Activated CD8-positive, alpha-beta memory T cell treated with anti-CD3 and anti-CD28 coated beads for 24 hours (primary cell): Measurements from ENCODE around the gene TNNT1.

Experiments used
- DNase-seq: peaks from one replicate; pipeline ENCODE4 v3.0.0-alpha.2; 2020

Gene TNNT1

DNA sequence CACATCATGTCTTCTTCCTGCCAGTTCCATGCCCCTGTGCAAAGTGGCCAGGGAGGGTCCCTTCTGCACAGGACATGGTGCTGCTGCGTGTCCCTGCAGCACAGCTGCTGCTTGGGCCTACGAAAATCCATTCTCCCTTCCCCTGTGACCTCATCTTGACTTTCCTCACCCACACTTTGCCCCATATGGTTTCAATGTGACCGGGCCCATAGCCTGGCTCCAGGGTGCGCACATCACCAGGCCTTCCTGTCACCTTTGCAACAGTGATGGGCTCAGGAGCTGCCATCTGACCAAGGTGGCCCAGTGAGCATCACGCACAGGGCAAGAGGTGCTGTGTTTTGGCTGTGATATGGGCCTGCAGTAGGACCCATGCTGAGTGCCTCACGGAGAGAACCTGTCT is 42.4 kb downstream of the TNNT1 start:
- DNase-seq = no peak

DNA sequence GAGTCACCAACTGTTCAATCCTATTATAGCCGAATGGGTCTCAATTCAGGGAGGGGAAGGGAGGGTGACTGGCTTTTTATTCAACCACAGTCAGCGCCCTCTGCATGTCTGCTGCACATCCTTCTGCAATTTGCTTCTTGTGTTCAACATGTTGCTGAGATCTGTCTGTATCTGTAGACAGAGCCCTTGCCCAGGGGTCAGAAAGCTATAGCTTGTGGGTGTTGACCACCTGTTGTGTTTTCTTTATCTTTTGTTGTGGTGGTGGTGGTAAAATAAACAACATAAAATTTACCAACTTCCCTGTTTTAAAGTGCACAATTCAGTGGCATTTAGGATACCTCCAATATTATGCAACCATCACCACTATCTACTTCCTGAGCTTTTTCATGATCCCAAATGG is 43.8 kb downstream of the TNNT1 start:
- DNase-seq = no peak

DNA sequence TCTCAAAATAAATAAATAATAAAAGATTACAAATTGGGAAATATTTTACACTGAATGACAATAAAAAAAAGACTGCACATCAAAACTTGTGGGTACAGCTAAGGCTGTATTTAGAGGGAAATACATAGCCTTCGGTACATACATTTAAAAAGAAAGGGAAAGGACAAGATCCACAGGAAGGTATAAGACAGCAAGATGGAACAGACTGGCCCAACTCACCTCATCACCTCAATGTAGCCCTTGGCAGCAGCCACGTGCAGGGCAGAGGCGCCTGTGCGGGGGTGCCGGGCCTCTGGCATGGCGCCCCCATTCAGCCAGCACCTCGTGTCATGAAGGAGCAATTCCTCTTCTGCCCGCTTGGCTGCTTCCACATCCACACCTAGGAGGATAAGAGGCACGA is 45.8 kb downstream of the TNNT1 start:
- no peak for DNase-seq

DNA sequence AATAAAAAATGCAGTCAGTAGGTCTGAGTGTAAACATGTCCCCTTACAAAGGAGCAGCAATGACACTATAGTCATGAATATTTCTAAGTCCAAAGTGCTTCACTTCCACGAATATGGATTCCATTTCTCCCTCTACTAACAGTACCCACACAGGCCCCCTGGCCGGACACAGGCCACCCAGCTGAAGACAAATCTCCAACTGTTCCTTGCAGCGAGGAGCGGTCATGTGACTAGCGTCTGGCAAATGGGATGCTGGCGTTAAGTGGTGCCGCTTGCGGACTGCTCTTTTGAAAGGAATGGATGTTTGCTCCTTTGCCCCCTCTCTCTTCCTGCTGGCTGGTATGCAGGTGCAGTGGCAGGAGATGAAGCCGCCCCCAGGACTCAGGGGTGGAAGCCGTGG is 47.7 kb downstream of the TNNT1 start:
- DNase-seq = no peak

DNA sequence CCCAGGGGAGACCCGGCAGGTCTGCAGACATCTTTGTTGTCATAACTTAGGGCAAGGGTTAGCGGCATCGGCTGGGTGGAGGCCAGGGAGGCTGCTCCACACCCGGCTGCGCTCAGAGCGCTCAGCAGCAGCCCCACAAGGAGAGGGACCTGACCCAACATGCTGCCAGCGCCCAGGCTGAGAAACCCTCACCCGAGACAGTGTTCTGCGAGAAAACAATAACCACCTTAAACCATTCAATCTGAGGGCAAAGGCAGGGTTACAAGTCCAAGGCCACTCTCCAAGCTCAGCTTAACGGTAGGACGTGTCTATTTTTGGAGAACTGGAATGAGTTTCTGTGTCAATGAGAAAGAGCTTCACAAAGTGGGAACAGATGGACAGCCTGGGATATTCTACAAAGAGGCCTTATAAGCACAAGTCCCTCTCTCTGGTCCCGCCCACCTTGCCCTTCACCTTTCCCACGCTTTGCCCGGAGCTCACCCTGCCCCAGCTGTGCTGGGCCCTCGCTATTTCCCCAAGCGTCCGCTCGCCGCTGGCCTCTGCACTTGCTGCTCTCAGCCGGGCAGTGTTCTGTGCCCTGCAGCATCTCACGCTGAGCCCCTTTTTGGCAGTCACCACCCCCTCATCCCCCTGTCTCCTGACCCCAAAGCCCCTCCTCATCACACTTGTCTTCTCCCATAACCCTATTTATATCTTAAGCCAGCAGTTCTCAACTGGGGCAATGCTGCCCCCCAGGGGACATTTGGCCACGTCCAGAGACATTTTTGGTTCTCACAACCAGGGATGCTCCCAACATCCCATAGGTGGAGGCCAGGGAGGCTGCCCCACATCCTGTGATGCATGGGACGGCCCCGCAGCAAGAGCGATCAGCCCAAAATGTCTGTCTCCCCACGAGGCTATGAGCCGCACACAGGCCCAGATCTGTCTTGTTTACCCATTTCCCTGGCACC is 49.2 kb downstream of the TNNT1 start:
- no peak for DNase-seq

DNA sequence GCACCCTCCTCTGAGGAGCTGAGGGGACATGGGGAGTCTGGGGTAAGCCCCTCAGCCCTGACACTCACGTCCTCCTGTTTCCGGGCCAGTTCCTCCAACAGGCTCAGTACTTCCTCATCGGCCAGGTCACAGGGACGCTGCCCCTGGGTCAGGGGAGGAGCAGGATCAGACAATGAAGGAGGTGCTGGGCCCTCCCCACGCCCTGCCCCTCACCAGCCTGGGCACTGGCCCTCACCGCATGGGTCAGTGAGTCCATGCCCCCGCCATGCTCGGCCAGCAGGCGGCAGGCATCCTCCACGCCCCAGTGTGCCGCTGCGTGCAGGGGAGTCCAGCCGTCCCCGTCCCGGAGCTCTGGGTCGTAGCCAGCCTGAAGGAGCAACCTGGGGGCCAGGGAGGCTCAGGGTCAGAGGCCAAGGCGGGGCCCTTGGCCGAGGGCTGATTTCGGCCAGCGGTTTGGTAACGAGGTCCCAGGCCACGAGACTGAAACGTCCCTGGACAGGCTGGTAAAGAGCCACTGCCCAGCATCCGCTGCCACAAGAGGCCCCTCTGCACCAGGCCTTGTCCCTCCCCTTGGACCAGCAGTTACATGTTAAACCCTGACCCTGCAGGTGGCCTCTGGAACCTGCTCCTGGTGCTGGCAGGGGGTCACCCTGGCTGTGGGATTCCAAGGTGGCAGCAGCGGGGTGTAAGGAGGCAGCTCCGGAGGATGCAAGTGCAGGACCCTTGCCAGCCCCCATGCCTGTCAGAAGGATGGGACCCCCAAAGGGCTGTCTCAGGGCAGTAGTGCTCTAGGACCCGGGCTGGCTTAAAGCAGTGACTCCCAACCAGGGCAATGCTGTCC is 50.1 kb downstream of the TNNT1 start:
- DNase-seq = no peak

DNA sequence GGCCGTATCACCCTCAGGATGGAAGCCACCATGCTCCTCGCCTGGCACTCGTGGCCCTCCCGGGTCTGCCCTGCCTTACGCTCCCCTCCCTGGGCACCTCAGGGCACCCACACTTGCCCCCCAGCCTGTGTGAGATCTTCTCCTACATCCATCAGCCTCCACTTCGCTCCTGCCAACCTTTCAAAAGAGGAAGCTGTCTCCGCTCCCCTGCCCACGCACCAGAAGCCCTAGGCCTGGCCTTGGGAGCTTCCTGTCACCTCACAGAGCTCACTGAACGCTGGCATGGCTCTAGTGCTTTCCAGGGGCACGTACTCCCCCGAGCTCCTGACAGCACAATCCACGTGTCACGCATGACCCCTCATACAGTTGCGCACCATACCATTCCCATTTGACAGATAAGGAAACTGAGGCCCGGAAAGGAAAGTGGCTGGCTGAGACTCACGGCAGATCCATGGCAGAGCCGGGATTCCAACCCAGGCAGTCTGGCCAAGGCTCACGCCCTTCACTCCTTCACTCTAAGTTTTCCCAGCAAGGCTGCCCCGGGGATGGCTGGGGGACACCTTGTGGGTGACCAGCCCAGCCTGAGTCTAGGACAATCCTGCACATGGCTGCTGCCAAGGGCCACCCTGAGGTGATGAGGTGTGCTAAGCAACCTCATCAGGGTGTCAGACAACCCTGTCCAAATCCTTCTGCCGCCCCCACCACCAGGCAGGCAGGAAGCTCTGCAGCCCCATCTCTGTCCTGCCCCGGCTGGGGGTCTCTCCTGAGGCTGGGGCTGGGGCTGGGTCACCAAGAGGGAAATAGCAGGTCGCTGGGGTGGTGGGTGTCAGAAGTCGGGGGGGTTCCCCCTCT is 50.9 kb downstream of the TNNT1 start:
- DNase-seq = no peak

DNA sequence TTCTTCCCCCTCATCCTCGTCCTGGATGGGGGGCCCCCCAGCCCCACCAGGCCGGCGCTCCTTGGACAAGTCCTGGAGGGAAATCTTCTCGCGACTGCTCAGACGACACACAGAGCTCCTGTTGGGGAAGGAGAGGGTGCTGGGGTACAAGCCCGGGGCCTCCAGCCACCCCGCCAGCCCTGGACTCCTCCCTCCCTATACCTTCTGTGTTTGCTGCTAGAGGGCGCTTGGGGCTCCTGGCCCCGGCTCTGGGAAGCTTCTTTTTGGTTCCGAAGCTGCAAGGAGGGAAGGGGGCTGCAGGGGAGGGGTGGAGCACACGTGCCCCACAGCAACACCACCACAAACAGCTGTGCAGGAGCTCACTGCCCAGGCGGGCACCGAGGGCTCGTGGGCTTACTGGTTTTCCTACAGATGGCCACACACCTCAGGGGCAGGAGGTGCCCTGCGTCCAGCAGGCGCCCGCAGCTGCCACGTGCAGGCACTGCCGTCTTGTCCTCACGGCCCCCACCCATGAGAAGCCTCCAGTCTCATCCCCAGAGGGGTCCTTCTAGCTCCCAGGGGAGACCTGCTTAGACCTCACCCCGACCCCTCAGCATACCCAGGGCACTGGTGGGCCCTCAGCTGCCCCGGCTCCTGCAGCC is 52.8 kb downstream of the TNNT1 start:
- DNase-seq = no peak

DNA sequence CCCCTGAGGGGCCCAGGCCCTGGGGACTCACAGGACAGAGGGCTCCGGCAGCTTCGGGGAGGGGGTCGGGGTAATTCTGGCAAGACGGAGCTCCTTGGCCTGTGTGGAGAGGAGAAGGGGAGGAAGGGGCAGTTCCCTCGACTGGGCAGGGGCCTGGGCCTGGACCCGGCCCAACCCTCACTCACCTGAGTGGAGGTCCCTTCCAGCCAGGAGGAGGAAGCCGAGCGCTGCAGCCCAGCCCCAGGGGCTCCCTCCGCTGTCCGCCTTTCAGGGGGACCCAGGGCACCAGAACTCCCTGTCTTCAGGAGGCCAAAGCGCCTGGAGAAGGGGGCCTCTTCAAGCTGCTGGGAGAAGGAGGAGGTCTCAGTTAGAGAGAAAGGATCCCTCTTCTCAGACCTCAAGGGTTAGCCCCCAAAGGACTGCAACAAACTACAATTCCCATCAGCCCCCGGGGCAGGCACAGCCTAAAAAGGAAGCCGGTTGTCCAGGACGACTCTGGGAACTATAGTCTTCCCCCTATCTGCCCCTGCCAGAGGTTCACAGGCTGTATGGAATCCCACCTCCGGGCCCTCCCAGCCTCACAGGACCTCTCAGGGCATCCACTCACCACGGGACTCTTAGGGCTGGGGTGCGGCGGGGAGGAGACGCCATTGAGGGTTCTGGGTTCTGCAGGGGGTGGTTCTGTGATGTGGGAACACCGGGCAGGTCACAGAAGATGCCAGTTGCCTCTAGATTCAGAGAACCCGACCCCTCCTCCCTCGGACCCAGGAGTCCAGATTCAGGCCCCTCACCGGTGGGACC is 53.5 kb downstream of the TNNT1 start:
- DNase-seq = no peak

DNA sequence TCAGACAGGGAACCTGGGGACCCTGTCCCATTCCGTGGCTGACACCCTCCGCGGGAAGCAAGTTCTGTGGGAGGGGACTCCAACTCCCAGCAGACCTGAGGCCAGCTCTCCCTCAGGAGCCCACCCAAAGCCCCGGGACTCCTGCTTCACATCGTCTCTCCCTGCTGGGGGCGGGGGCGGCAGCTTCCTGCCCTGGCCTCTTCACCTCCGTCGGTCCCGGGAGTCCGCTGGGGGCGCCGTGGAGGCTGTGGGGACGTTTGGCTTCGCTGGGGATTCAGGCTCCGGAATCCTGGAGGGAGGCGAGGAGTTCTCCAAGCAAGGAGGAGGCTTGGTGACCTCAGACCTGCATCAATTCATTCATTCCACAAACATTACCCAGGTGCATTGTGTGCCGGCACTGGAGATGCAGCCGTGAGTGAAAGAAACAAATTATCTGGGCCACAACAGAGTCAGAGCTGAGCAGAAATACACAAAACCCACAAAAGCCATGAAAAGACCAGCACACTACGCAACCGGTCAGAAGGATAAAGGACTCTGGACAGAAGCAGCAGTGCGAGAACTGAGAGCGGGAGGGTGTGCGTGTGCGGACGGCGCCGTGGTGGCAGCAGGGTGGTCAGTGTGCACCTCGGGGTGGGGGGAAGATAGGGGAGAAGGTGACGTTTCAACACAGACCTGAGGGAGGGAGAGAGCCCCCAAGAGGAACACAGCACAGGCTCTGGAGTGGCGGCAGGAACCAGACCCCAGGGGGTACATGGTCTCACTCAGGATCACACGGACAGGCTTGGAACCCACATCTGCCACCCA is 54.3 kb downstream of the TNNT1 start:
- DNase-seq = no peak

DNA sequence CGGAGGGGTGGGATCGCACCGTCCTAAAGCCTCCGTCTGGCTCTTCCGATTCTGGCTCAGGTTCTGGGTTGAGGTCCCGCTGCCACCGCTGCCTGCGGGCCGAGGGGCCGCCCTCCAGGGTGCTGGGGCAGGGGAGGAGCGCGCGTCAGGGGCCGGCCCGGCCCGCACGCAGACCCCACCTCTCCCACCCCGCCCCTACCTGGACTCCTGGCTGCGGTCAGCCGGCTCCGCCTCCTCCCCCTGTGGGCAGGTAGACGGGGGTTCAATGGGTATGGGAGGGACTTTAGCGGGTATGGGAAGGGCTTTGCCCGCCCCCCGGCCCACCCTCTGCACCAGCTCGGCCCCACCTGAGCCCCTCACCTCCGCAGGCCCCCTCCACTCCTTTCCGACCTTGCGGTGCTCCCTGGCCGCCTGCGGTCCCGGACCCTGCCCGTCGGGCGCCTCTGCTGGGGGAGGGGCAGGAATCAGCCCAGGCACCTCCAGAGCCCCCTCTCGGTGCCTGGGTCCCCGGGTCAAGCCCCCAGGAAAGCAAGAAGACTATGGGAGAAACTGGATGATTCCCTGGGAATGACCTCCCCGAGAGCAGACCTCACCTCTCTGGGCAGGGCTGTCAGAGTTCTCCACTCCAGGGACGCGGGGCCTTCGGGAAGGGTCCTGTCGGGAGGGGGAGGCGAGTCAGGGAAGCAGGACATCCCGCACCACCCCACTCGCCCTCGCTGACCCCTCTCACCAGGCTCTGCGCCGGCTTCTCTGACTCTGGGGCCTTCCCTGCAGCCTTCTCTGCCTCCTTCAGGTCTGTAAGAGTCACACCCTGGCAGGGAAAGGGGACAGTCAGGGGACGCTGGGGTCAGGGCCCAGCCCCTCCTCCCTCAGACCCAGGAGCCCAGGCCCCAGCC is 56.3 kb downstream of the TNNT1 start:
- DNase-seq = no peak

DNA sequence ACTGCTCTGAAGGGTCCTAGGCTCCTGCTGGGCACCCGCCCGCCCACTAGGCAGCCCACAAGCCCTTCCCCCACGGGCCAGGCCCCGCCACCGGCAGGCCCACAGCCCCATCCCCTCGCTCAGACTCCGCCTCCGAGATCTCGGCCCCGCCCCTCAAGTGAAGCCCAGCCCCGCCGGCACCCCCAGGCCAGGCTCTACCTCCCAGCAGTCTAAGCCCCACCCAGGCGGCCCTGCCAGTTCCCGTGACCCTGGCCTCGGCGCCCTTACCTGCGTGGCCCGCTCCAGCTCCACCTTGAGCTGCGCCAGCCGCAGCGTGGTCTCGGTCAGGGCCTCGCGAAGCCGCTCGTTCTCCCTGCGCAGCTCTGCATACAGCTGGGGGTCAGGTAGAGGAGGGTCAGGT is 57.1 kb downstream of the TNNT1 start:
- no peak for DNase-seq

DNA sequence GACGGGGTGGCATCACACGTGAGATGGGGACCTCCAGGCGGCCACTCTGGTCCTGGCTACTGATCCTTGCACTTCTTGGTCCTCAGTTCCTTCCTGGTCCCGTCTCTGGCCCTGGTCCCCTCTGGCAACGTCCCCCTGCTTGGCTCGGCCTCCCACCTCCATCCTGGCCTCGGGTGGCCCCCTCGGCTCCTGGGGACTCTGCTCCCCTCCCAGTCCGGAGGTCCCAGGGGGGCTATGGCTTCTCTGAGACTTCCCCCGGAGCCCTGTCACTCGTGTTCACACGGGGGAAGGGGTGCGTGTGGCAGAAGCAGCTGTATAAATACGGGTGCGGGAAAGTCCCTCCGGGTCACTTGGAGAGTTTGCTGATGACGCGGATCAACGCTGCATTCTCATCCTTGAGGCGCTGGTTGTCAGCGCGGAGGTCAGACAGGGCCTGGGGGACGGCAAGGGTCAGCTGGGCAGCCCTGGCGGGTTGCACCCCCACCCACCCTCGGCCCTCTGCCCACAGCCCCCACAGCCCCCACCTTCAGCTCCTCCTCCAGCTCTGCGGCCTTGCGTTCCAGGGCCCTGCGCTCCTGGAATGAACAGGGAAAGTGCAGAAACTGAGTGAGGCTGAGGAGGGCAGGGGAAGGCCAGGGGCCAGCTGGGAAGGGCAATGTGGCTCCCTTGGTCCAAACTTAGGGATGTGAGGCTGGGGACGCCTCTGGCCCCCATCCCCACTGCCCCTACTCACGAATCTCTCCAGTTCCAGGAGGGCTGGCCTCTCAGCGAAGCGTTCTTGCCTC is 57.7 kb downstream of the TNNT1 start:
- DNase-seq = no peak

DNA sequence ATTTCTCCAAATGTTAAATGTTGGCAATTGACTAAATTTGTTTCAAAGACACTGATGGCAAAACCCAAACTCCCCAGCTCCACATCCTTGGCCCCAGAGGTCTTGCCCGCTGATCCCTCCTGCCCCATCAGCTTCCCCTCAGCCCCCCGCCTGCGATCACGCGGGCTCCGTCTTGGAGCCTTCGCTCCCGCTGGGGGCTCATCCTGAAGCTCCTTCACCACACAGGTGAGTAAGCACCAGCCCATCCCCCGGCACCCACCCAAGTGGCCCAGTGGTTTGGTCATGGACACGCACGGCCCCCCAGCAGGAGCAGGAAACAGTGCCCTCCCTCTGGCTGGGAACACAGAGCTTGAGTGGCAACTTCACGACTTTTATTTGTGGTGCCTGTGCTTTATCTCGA is 58.4 kb downstream of the TNNT1 start:
- no peak for DNase-seq

DNA sequence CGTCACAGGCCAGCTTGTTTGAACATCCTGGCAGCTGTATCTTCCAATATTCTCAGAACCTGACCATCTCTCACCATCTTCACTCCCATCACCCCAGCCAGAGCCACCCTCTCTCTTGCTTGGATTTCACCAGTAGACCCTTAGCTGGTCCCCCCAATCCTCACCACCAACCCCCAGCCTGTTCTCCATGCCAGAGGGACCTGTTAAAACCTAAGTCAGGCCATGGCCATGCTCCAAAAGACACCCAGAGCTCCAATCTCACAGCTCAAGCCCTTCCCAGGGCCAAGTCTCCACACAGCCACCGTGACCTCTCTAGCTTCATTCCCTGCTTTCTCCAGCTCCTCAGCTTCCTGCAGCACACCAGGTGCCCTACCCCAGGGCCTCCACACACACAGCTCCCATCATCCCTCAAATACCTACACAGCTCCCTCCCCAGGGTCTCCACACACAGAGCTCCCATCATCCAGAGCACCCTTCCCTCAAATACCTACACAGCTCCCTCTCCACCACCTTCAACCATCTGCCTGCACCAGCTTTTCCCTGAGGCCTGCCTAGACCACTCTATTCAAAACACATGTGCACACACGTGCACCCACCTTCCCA is 59.6 kb downstream of the TNNT1 start:
- no peak for DNase-seq

DNA sequence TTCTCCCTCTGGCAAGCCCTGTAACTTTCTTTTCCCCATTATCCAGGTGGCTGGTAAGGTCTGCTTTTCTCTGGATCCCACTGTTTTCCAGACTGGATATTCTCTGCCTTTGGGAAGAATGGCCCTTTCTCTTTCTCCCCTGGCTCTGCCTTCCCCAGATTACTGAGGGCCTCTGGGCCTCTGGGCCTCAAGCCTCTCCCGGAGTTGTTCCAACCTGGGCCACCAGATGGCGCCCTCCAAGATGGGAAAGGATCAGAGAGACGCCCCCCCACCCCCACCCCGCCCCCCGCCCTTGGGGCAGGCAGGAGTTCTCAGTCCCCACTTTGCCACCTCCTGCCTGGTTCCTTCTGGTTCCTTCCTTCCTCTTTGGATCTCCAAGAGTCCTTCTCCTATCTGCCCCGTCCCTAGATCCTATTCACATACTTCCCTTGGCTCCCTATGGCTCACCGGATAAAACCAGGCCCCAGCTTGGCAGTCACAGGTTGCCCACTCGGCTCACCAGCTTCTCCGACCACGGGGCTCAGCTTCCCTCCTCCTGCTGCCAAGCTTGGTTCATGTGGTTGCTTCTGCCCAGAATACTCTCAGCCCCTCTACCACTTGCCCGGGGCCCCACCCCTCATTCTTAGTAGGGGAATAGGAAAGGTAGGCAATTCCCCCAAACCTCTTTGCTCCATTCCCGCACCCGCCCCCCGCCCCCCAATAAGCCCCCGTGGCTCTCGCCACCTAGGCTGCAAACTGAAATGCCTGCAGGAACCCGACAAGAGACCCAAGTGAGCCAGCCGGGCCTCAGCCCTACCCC is 60.3 kb downstream of the TNNT1 start:
- DNase-seq = peak; percentile 93

DNA sequence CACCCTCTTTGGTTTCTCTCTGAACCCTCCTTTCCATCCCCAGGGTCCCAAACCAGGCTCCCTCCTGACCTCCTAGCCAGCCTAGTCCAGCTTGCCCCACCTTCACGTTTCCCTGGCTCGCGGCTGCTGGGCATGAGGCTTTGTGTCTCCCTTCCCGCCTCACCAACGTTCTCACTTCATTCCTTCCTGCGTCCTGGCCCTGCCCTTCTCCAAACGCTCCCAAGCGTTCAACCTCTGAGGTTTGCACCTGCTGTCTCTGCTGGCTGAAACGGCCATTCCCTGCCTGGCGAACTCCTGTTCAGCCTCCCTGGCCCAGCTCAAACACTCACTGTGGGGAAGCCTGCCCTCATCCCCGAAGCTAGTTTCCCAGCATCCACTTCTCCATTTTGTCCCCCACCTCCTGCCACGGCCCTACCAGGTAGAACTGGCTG is 61.0 kb downstream of the TNNT1 start:
- DNase-seq = peak; percentile 53

DNA sequence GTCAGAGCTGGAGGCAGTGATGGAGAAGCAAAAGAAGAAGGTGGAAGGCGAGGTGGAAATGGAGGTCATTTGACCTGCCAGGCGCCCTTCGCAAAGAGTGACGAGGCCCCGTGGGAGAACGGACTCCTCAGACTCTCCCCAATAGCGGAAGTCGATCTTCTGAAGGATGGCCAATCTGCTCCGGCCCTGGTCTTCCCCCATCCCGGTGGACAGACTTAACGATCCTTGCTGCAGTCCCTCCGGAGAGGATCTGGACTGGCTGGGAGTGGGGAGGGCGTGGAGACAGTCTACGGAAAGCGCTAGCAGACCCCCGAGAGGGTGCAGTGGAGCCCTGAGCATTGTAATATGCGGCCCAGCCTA is 61.5 kb downstream of the TNNT1 start:
- DNase-seq = no peak
